ENCODE results near the gene TMEM61. TPM values are rescaled to one million over a fixed set of nuclear protein-coding genes. Genes with fewer than 3 reads are reported as not detected.

TMEM61 gene
- total RNA-seq, 2 donors from 2014 or later = not detected

GRCh38 chr1:54971317-54971791, 9.1 kb upstream of the TMEM61 start:
- Mint-ChIP-seq H3K9me3 (no peaks in the 10 kb centered on the region), H3K27ac (no peak overlapping the region), H3K27me3 (peaks cover 30% of the 10 kb centered on the region), H3K36me3 (ENCODE audit: low read depth) (no peaks in the 10 kb centered on the region), H3K4me1 (peaks cover 6% of the 10 kb centered on the region), H3K4me3 (no peak overlapping the region)
- ATAC-seq (replicated peaks) = peak; percentile 78

GRCh38 chr1:54972436-54972835, 8.0 kb upstream of the TMEM61 start:
- Mint-ChIP-seq H3K4me1 (peaks cover 6% of the 10 kb centered on the region), H3K27ac (no peak overlapping the region), H3K9me3 (no peaks in the 10 kb centered on the region), H3K4me3 (no peak overlapping the region), H3K27me3 (peaks cover 21% of the 10 kb centered on the region), H3K36me3 (ENCODE audit: low read depth) (no peaks in the 10 kb centered on the region)
- no peak for ATAC-seq (replicated peaks)

GRCh38 chr1:54973205-54973921, 7.1 kb upstream of the TMEM61 start:
- no peaks in the 10 kb centered on the region for H3K36me3 Mint-ChIP-seq (ENCODE audit: low read depth)
- H3K4me3 Mint-ChIP-seq = no peak overlapping the region
- H3K27me3 Mint-ChIP-seq = peaks cover 25% of the 10 kb centered on the region
- no peak for ATAC-seq (replicated peaks)
- no peak overlapping the region for H3K27ac Mint-ChIP-seq
- no peaks in the 10 kb centered on the region for H3K9me3 Mint-ChIP-seq
- peaks cover 6% of the 10 kb centered on the region for H3K4me1 Mint-ChIP-seq

GRCh38 chr1:54975356-54976108, 4.9 kb upstream of the TMEM61 start:
- Mint-ChIP-seq H3K36me3 (ENCODE audit: low read depth) (no peaks in the 10 kb centered on the region), H3K9me3 (no peaks in the 10 kb centered on the region), H3K27ac (no peak overlapping the region), H3K4me3 (no peak overlapping the region), H3K27me3 (peaks cover 22% of the 10 kb centered on the region), H3K4me1 (peaks cover 6% of the 10 kb centered on the region)
- ATAC-seq (replicated peaks) = no peak

- H3K4me1 Mint-ChIP-seq = no peaks in the 10 kb centered on the region
- no peaks in the 10 kb centered on the region for H3K36me3 Mint-ChIP-seq (ENCODE audit: low read depth)
- peaks cover 25% of the 10 kb centered on the region for H3K27me3 Mint-ChIP-seq
- no peak overlapping the region for H3K27ac Mint-ChIP-seq
- H3K9me3 Mint-ChIP-seq = no peaks in the 10 kb centered on the region
- ATAC-seq (replicated peaks) = no peak
- no peak overlapping the region for H3K4me3 Mint-ChIP-seq
Observed at GRCh38 chr1:54976747-54977146, 3.7 kb upstream of the TMEM61 start.

- H3K27ac Mint-ChIP-seq = no peak overlapping the region
- H3K27me3 Mint-ChIP-seq = peaks cover 30% of the 10 kb centered on the region
- H3K4me3 Mint-ChIP-seq = no peak overlapping the region
- H3K36me3 Mint-ChIP-seq (ENCODE audit: low read depth) = no peaks in the 10 kb centered on the region
- no peaks in the 10 kb centered on the region for H3K4me1 Mint-ChIP-seq
- H3K9me3 Mint-ChIP-seq = no peaks in the 10 kb centered on the region
- ATAC-seq (replicated peaks) = no peak
Observed at GRCh38 chr1:54977533-54978297, 2.7 kb upstream of the TMEM61 start.

- H3K4me1 Mint-ChIP-seq = no peaks in the 10 kb centered on the region
- H3K27me3 Mint-ChIP-seq = peaks cover 27% of the 10 kb centered on the region
- no peak overlapping the region for H3K27ac Mint-ChIP-seq
- no peak for ATAC-seq (replicated peaks)
- H3K9me3 Mint-ChIP-seq = no peaks in the 10 kb centered on the region
- H3K4me3 Mint-ChIP-seq = no peak overlapping the region
- H3K36me3 Mint-ChIP-seq (ENCODE audit: low read depth) = no peaks in the 10 kb centered on the region
Observed at GRCh38 chr1:54978528-54979326, 1.7 kb upstream of the TMEM61 start.

- Mint-ChIP-seq H3K4me3 (no peak overlapping the region), H3K36me3 (ENCODE audit: low read depth) (no peaks in the 10 kb centered on the region), H3K27ac (no peak overlapping the region), H3K27me3 (peaks cover 25% of the 10 kb centered on the region), H3K4me1 (no peaks in the 10 kb centered on the region), H3K9me3 (no peaks in the 10 kb centered on the region)
- no peak for ATAC-seq (replicated peaks)
Observed at GRCh38 chr1:54979327-54979891, 1.0 kb upstream of the TMEM61 start.

- Mint-ChIP-seq H3K27ac (no peak overlapping the region), H3K27me3 (peaks cover 23% of the 10 kb centered on the region), H3K9me3 (no peaks in the 10 kb centered on the region), H3K4me3 (no peak overlapping the region), H3K4me1 (no peaks in the 10 kb centered on the region), H3K36me3 (ENCODE audit: low read depth) (no peaks in the 10 kb centered on the region)
- no peak for ATAC-seq (replicated peaks)
Observed at GRCh38 chr1:54980046-54980527, 341 bp upstream of the TMEM61 start.

- H3K9me3 Mint-ChIP-seq = no peaks in the 10 kb centered on the region
- no peak overlapping the region for H3K27ac Mint-ChIP-seq
Observed at GRCh38 chr1:54981466-54981865, 1.0 kb downstream of the TMEM61 start.

GRCh38 chr1:54982739-54983138, 2.3 kb downstream of the TMEM61 start:
- peaks cover 23% of the 10 kb centered on the region for H3K27me3 Mint-ChIP-seq

More at GRCh38 chr1:54981466-54981865, 1.0 kb downstream of the TMEM61 start:
- no peak for ATAC-seq (replicated peaks)
- peaks cover 23% of the 10 kb centered on the region for H3K27me3 Mint-ChIP-seq
- H3K4me1 Mint-ChIP-seq = no peaks in the 10 kb centered on the region
- no peak overlapping the region for H3K4me3 Mint-ChIP-seq
- H3K36me3 Mint-ChIP-seq (ENCODE audit: low read depth) = no peaks in the 10 kb centered on the region

GRCh38 chr1:54984131-54984842, 3.9 kb downstream of the TMEM61 start:
- no peak for ATAC-seq (replicated peaks)
- Mint-ChIP-seq H3K4me1 (no peaks in the 10 kb centered on the region), H3K36me3 (ENCODE audit: low read depth) (no peaks in the 10 kb centered on the region), H3K27ac (no peak overlapping the region), H3K4me3 (no peak overlapping the region), H3K27me3 (peaks cover 19% of the 10 kb centered on the region), H3K9me3 (no peaks in the 10 kb centered on the region)

More at GRCh38 chr1:54982739-54983138, 2.3 kb downstream of the TMEM61 start:
- Mint-ChIP-seq H3K4me3 (no peak overlapping the region), H3K36me3 (ENCODE audit: low read depth) (no peaks in the 10 kb centered on the region), H3K9me3 (no peaks in the 10 kb centered on the region), H3K27ac (no peak overlapping the region), H3K4me1 (no peaks in the 10 kb centered on the region)
- ATAC-seq (replicated peaks) = no peak

GRCh38 chr1:54985556-54985955, 5.1 kb downstream of the TMEM61 start:
- Mint-ChIP-seq H3K36me3 (ENCODE audit: low read depth) (no peaks in the 10 kb centered on the region), H3K27me3 (peaks cover 14% of the 10 kb centered on the region), H3K4me1 (no peaks in the 10 kb centered on the region), H3K27ac (no peak overlapping the region), H3K9me3 (no peaks in the 10 kb centered on the region), H3K4me3 (no peak overlapping the region)
- no peak for ATAC-seq (replicated peaks)

Data from activated T-helper 17 cell treated with anti-CD3 and anti-CD28 coated beads, Interleukin-2, amount 50 U/mL, for 72 hours (primary cell).